Fibroblast of skin of left biceps (primary cell): ENCODE measurements around the gene DGCR8.
A peak's percentile ranks its signal among the peaks of the same experiment; 100 is the strongest.
"Not testable (repeated sequence)": the region's sequence is repeated elsewhere in the genome, so short reads cannot be mapped to it uniquely, and the experiment has no call there.

ENCODE experiments used
- DNase-seq, 2 experiments: peaks; one replicate each; pipeline ENCODE4 v3.0.0-alpha.2; 2013; ENCODE audit warnings: low read depth in 2 of 2

The DGCR8 gene

GRCh38 chr22:20152464-20152890 lies 72.4 kb downstream of the DGCR8 start:
- no peak for DNase-seq

GRCh38 chr22:20153945-20154344 lies 73.9 kb downstream of the DGCR8 start:
- DNase-seq, result no peak

- DNase-seq, result no peak
Observed at GRCh38 chr22:20154602-20155187, 74.7 kb downstream of the DGCR8 start.

- DNase-seq, result no peak
Observed at GRCh38 chr22:20155330-20156041, 75.4 kb downstream of the DGCR8 start.

GRCh38 chr22:20156042-20156389 lies 76.0 kb downstream of the DGCR8 start:
- no peak for DNase-seq

GRCh38 chr22:20156611-20157429 lies 76.8 kb downstream of the DGCR8 start:
- peak in 1 of 2 experiments; percentile 25 for DNase-seq

GRCh38 chr22:20157430-20158183 lies 77.6 kb downstream of the DGCR8 start:
- DNase-seq, result no peak

- DNase-seq, result no peak
Observed at GRCh38 chr22:20158391-20159036, 78.5 kb downstream of the DGCR8 start.

GRCh38 chr22:20159076-20159475 lies 79.0 kb downstream of the DGCR8 start:
- DNase-seq, result no peak

- DNase-seq, result not testable (repeated sequence)
Observed at GRCh38 chr22:20159531-20159930, 79.5 kb downstream of the DGCR8 start.

GRCh38 chr22:20160041-20160440 lies 80.0 kb downstream of the DGCR8 start:
- DNase-seq, result no peak
